Activated CD8-positive, alpha-beta T cell treated with anti-CD3 and anti-CD28 coated beads, Interleukin-2, amount 10 ng/mL, durations not matched to agents 7 days and 5 days (primary cell): ENCODE data around the gene BORCS6. TPM values are rescaled to one million over a fixed set of nuclear protein-coding genes. Genes with fewer than 3 reads are reported as not detected.

Source experiments
- ATAC-seq: fragments of 150-1000 bp; cut with Tn5 transposase; one replicate; pipeline ENCODE4 v1.10.0; 2021; ENCODE audit warnings: moderate library complexity
- CTCF ChIA-PET: fragments of 350-600 bp; sonication (Branson Sonifier 250); formaldehyde crosslinking; loops from one replicate; lab custom pipeline; 2021; ENCODE audit warnings: antibody characterized with exemption; lab: Charles Lee
- POLR2A ChIA-PET: fragments of 350-600 bp; sonication (Branson Sonifier 250); formaldehyde crosslinking; loops from one replicate; lab custom pipeline; 2021; ENCODE audit warnings: antibody characterized with exemption; lab: Charles Lee
- DNase-seq: peaks from one replicate; pipeline ENCODE4 v3.0.0-alpha.2; 2020
- H3K27ac Mint-ChIP-seq: one replicate; pipeline ENCODE4 v1.8.0; 2021; ENCODE audit warnings: mild to moderate bottlenecking, mixed read lengths
- H3K27me3 Mint-ChIP-seq: one replicate; pipeline ENCODE4 v1.8.0; 2021; ENCODE audit warnings: low read depth, mixed read lengths
- H3K36me3 Mint-ChIP-seq: one replicate; pipeline ENCODE4 v1.8.0; 2021; ENCODE audit warnings: low read depth, mixed read lengths
- H3K4me1 Mint-ChIP-seq: one replicate; pipeline ENCODE4 v1.8.0; 2021; ENCODE audit warnings: low read depth, mixed read lengths
- H3K4me3 Mint-ChIP-seq: one replicate; pipeline ENCODE4 v1.8.0; 2021; ENCODE audit warnings: mild to moderate bottlenecking, mixed read lengths
- H3K9me3 Mint-ChIP-seq: one replicate; pipeline ENCODE4 v1.8.0; 2022; ENCODE audit warnings: mixed read lengths; ENCODE audit not compliant: insufficient read depth
- microRNA-seq: library from miRNA; unstranded; fragments of <30 nt; microRNA quantifications from one replicate; pipeline ENCODE4 v1.2.0, GENCODE V29; 2022
- total RNA-seq, 2 experiments: library from RNA; stranded (reverse); gene quantifications; one replicate each; pipeline ENCODE4 v1.2.3, GENCODE V29; 2021

BORCS6 gene
- total RNA-seq, 2 experiments from 2014 or later: 12.7 TPM

- ATAC-seq (no peak), DNase-seq (no peak)
- Mint-ChIP-seq H3K36me3 (peaks cover 43% of the 10 kb centered on the region), H3K4me1 (peaks cover 4% of the 10 kb centered on the region), H3K27me3 (peaks cover 1% of the 10 kb centered on the region), H3K27ac (no peak overlapping the region), H3K4me3 (no peak overlapping the region), H3K9me3 (no peaks in the 10 kb centered on the region)
- POLR2A ChIA-PET: interaction anchor here (4.6 to 6.2 kb wide), 2 partner anchors 14 to 32 kb away, joined by 28 to 66 read pairs; no protein-coding TSS in a partner anchor
- CTCF ChIA-PET: interaction anchor here (0.9 to 8.3 kb wide), 2 partner anchors 14 to 21 kb away, joined by 3 to 165 read pairs; partner anchors contain the start of genes PER1 and VAMP2
These were observed 48.2 kb downstream of the BORCS6 start for GRCh38 chr17:8141741-8142140.

DNA sequence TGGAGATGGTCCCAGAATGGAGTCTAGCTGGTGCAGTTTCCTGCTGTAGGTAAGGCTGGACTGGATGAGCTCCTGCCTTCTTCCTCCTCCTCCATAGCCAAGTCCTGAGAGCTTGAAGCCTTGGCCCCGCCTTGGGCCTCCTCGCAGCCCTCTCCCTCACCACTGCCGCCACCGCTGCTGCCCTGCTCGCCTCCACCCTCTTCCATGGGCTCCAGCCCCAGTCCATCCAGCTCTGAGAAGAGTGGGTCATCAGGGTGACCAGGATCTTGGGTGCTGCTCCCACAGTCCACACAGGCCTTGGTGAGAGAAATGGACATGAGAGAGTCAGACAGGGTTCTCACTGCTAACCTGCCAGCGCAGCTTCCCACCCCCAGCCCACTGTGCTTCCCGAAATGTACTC lies 48.9 kb downstream of the BORCS6 start:
- DNase-seq (no peak), ATAC-seq (no peak)
- Mint-ChIP-seq H3K36me3 (peaks cover 36% of the 10 kb centered on the region), H3K27ac (peak overlapping the region; percentile 25), H3K4me3 (no peak overlapping the region), H3K9me3 (no peaks in the 10 kb centered on the region), H3K4me1 (peaks cover 5% of the 10 kb centered on the region), H3K27me3 (peaks cover 3% of the 10 kb centered on the region)
- ChIA-PET CTCF (interaction anchor here (0.9 to 8.3 kb wide), 4 partner anchors 15 to 154 kb away, joined by 3 to 165 read pairs (median 3); partner anchors contain the start of genes PER1, SLC25A35 and VAMP2), POLR2A (interaction anchor here (1.3 to 6.2 kb wide), 4 partner anchors 9 to 32 kb away, joined by 4 to 66 read pairs (median 22); partner anchors contain the start of gene PER1)

DNA sequence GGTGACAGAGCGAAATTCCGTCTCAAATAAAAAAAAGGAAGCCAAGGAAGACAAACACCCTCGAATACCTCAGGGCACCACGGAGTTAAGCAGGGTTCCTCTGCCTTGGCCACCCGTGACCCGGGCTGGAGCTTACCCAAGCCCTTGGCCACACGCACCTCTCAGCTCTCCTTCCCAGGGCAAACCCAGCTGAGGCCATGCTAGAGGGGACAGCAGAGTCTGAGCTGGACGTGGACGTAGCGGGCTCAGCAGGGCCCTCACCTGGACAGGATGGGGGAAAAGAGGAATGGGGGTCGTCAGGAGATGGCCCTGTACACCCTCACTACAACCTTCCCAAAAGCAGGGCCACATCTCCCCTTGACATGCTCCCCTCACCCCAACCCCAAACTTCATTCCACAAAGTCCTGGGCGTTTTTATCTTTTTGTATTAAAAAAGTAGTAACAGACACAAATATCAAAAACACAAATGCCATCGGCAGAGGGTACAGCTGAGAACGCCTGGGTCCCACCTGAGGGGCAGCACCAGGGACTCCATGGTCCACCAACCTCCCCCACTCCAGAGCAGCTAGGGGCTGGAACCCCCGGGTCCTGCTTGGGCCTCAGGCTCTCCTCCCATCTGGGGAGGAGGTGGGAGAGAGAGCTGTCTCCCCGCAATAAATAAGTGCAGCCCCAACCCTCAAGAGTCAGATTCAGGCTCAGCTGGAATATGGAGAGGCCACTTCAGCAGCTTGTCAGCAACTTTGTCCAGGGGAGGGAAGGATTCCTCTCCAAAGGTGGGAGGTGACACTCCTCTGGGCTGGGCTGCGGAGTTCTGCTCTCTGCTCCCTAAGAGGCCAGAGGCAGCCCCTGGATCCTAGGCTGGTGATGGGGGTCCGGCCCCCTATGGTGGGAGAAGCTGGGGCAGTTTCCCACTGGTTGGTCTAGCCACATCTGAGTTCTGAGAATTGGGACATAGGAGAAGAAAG lies 49.6 kb downstream of the BORCS6 start:
- no peak overlapping the region for H3K27ac Mint-ChIP-seq
- peaks cover 34% of the 10 kb centered on the region for H3K36me3 Mint-ChIP-seq
- ChIA-PET CTCF (interaction anchor here (0.7 to 8.3 kb wide), 10 partner anchors 8 to 155 kb away, joined by 3 to 165 read pairs (median 6); partner anchors contain the start of genes ALOXE3, AURKB, HES7 and PER1), POLR2A (interaction anchor here (0.5 to 6.2 kb wide), 6 partner anchors 10 to 33 kb away, joined by 3 to 66 read pairs (median 10); partner anchors contain the start of gene PER1)
- ATAC-seq: no peak
- H3K4me1 Mint-ChIP-seq: peaks cover 5% of the 10 kb centered on the region
- no peaks in the 10 kb centered on the region for H3K9me3 Mint-ChIP-seq
- no peak overlapping the region for H3K4me3 Mint-ChIP-seq
- no peak for DNase-seq
- peaks cover 3% of the 10 kb centered on the region for H3K27me3 Mint-ChIP-seq

- Mint-ChIP-seq H3K36me3 (peaks cover 30% of the 10 kb centered on the region), H3K27ac (no peak overlapping the region), H3K4me3 (no peak overlapping the region), H3K9me3 (no peaks in the 10 kb centered on the region), H3K4me1 (peaks cover 5% of the 10 kb centered on the region), H3K27me3 (peaks cover 4% of the 10 kb centered on the region)
- ChIA-PET CTCF (interaction anchor here (0.6 to 8.3 kb wide), 25 partner anchors 9 to 156 kb away, joined by 3 to 165 read pairs (median 6); partner anchors contain the start of genes ALOXE3, AURKB, BORCS6 and CTC1), POLR2A (interaction anchor here (1.1 to 6.2 kb wide), 10 partner anchors 12 to 109 kb away, joined by 3 to 66 read pairs (median 8); partner anchors contain the start of genes CTC1 and PFAS)
- ATAC-seq (peak; percentile 93), DNase-seq (peak; percentile 98)
These were observed 51.2 kb downstream of the BORCS6 start for GRCh38 chr17:8138672-8139371.

DNA sequence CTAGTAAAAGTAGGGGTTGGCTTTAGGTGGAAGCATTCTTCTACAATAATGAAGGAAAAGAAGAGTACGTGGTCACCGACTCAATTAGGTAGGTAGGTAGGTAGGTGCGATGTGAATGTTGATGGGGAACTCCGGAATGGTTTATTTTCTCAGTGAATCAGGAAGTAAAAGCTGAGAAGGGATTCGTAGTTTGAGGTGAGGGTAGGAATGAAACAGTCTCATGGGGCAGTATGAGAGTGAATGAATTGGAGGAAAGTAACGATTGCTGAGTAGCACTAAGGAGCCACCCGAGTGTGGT lies 51.7 kb downstream of the BORCS6 start:
- Mint-ChIP-seq H3K4me3 (no peak overlapping the region), H3K9me3 (no peaks in the 10 kb centered on the region), H3K4me1 (peaks cover 5% of the 10 kb centered on the region), H3K36me3 (peaks cover 27% of the 10 kb centered on the region), H3K27me3 (peaks cover 4% of the 10 kb centered on the region), H3K27ac (no peak overlapping the region)
- ATAC-seq (no peak), DNase-seq (no peak)
- POLR2A ChIA-PET: interaction anchor here (1.1 to 6.2 kb wide), 9 partner anchors 12 to 109 kb away, joined by 3 to 66 read pairs (median 10); partner anchors contain the start of genes CTC1 and PFAS
- CTCF ChIA-PET: interaction anchor here (0.6 to 8.3 kb wide), 25 partner anchors 8 to 162 kb away, joined by 3 to 165 read pairs (median 6); partner anchors contain the start of genes ALOXE3, CTC1, HES7 and PER1

Small RNA genes within 50 kb of the gene (microRNA-seq; reads per million reads assigned to microRNA genes)
- gene MIR4521 (226 reads per million, percentile 69 among the genes with 10 or more reads in this experiment), gene MIR6883 (not detected)

Other genes starting within 250 kb of the BORCS6 start
- gene GUCY2D, start 187.6 kb downstream of the BORCS6 start, total RNA-seq: not detected
- not detected for gene ALOX15B, start 151.1 kb downstream of the BORCS6 start, total RNA-seq
- under 1 TPM; 0.26 to 0.47 TPM for gene ALOX12B, start 102.5 kb downstream of the BORCS6 start, total RNA-seq
- not detected for gene ALOXE3, start 71.7 kb downstream of the BORCS6 start, total RNA-seq
- under 1 TPM in 1 of 2 experiments, not detected in 1; 0.29 TPM for gene HES7, start 66.1 kb downstream of the BORCS6 start, total RNA-seq
- gene PER1, start 37.8 kb downstream of the BORCS6 start, total RNA-seq: 10 to 100 TPM; 35.0 to 38.1 TPM
- 10 to 100 TPM; 56.3 to 56.7 TPM for gene VAMP2, start 27.2 kb downstream of the BORCS6 start, total RNA-seq
- gene TMEM107, start 13.8 kb downstream of the BORCS6 start, total RNA-seq: 10 to 100 TPM; 39.6 to 44.1 TPM
- 100 to 1,000 TPM; 182 to 210 TPM for gene AURKB, start 20.4 kb upstream of the BORCS6 start, total RNA-seq
- gene CTC1, start 57.9 kb upstream of the BORCS6 start, total RNA-seq: 100 to 1,000 TPM in 1 of 2 experiments, 10 to 100 TPM in 1; 94.8 to 102 TPM
- gene PFAS, start 59.1 kb upstream of the BORCS6 start, total RNA-seq: 10 to 100 TPM; 78.3 to 80.2 TPM
- 10 to 100 TPM; 49.8 to 55.6 TPM for gene RANGRF, start 98.5 kb upstream of the BORCS6 start, total RNA-seq
- gene SLC25A35, start 105.2 kb upstream of the BORCS6 start, total RNA-seq: 1 to 10 TPM; 8.7 to 9.5 TPM
- gene ARHGEF15, start 120.1 kb upstream of the BORCS6 start, total RNA-seq: not detected
- not detected for gene ODF4, start 149.7 kb upstream of the BORCS6 start, total RNA-seq
- gene RPL26, start 193.0 kb upstream of the BORCS6 start, total RNA-seq: 1,000 to 10,000 TPM; 1,633 to 1,747 TPM
- gene RNF222, start 207.6 kb upstream of the BORCS6 start, total RNA-seq: under 1 TPM; 0.24 to 0.29 TPM
- gene NDEL1, start 245.7 kb upstream of the BORCS6 start, total RNA-seq: 10 to 100 TPM; 48.1 to 52.5 TPM